KMS-11 (cell line): Measurements from ENCODE around the gene CD247.

Experiments
- H2AFZ ChIP-seq: fragments of 200-600 bp; sonication (generic); 2 replicates; pipeline ENCODE4 v1.6.1; 2016; ENCODE audit warnings: antibody characterized with exemption, mixed run types, low read depth
- H3K27ac ChIP-seq: fragments of 200-600 bp; sonication (generic); 2 replicates; pipeline ENCODE4 v1.6.1; 2016; ENCODE audit warnings: mild to moderate bottlenecking, mixed run types
- H3K27me3 ChIP-seq: fragments of 200-600 bp; sonication (generic); 2 replicates; pipeline ENCODE4 v1.6.1; 2017; ENCODE audit warnings: mild to moderate bottlenecking, low read depth, mixed run types, moderate library complexity; ENCODE audit not compliant: insufficient read depth
- H3K36me3 ChIP-seq: fragments of 200-600 bp; sonication (generic); 2 replicates; pipeline ENCODE4 v1.6.1; 2017; ENCODE audit warnings: mild to moderate bottlenecking, mixed run types; ENCODE audit not compliant: insufficient read depth
- H3K4me1 ChIP-seq: fragments of 200-600 bp; sonication (generic); 2 replicates; pipeline ENCODE4 v1.6.1; 2016; ENCODE audit warnings: mild to moderate bottlenecking, low read depth, mixed run types; ENCODE audit not compliant: poor library complexity, severe bottlenecking
- H3K4me2 ChIP-seq: fragments of 200-600 bp; sonication (generic); 2 replicates; pipeline ENCODE4 v1.7.0; 2016; ENCODE audit warnings: mild to moderate bottlenecking, mixed run types
- H3K4me3 ChIP-seq: fragments of 200-600 bp; sonication (generic); IDR thresholded peaks from 2 replicates; pipeline ENCODE4 v1.6.1; 2017; ENCODE audit warnings: low read depth, low read length, mixed read lengths; ENCODE audit not compliant: insufficient read depth
- H3K79me2 ChIP-seq: fragments of 200-600 bp; sonication (generic); 2 replicates; pipeline ENCODE4 v1.6.1; 2016; ENCODE audit warnings: low read depth, mixed run types; ENCODE audit not compliant: insufficient read depth
- H3K9ac ChIP-seq: fragments of 200-600 bp; sonication (generic); 2 replicates; pipeline ENCODE4 v1.6.1; 2016; ENCODE audit warnings: mild to moderate bottlenecking, mixed run types
- H4K20me1 ChIP-seq: fragments of 200-600 bp; sonication (generic); 2 replicates; pipeline ENCODE4 v1.6.1; 2016; ENCODE audit warnings: mild to moderate bottlenecking, mixed run types; ENCODE audit not compliant: insufficient read depth
- TF ChIP-seq, protein P1 (sequence below): fragments of 200-600 bp; sonication (generic); conservative IDR thresholded peaks from 2 replicates; pipeline ENCODE4 v1.6.1; 2017; ENCODE audit warnings: low read depth, mild to moderate bottlenecking, antibody characterized with exemption, low read length, moderate library complexity, mixed read lengths

The CD247 gene

DNA sequence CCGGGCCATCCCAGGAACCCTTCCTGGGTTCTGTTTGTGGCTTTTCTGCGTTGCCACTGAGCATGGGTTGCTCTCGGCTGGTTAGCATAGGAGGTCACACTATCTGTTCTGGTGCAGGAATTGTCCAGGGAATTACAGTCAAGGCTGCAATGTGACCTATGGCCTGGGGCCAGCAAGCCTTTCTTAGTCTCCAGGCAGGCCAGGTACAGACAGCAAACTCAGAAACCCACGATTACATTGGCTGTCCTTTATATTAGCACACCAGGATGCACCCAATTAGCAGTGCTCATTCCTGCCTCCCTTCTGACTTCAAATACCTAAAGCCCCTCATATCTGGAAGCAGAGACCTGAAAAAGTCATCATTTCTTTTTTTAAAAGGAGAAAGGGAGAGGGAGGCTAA lies 55.2 kb downstream of the CD247 start:
- TF ChIP-seq, protein P1, sequence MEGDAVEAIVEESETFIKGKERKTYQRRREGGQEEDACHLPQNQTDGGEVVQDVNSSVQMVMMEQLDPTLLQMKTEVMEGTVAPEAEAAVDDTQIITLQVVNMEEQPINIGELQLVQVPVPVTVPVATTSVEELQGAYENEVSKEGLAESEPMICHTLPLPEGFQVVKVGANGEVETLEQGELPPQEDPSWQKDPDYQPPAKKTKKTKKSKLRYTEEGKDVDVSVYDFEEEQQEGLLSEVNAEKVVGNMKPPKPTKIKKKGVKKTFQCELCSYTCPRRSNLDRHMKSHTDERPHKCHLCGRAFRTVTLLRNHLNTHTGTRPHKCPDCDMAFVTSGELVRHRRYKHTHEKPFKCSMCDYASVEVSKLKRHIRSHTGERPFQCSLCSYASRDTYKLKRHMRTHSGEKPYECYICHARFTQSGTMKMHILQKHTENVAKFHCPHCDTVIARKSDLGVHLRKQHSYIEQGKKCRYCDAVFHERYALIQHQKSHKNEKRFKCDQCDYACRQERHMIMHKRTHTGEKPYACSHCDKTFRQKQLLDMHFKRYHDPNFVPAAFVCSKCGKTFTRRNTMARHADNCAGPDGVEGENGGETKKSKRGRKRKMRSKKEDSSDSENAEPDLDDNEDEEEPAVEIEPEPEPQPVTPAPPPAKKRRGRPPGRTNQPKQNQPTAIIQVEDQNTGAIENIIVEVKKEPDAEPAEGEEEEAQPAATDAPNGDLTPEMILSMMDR: no peak
- Histone ChIP-seq H3K4me3 (no peak overlapping the region), H3K4me2 (no peak overlapping the region), H4K20me1 (no peaks in the 10 kb centered on the region), H3K4me1 (no peaks in the 10 kb centered on the region), H2AFZ (no peak overlapping the region), H3K79me2 (no peaks in the 10 kb centered on the region), H3K27ac (no peak overlapping the region), H3K36me3 (no peaks in the 10 kb centered on the region), H3K9ac (no peak overlapping the region), H3K27me3 (no peaks in the 10 kb centered on the region)

DNA sequence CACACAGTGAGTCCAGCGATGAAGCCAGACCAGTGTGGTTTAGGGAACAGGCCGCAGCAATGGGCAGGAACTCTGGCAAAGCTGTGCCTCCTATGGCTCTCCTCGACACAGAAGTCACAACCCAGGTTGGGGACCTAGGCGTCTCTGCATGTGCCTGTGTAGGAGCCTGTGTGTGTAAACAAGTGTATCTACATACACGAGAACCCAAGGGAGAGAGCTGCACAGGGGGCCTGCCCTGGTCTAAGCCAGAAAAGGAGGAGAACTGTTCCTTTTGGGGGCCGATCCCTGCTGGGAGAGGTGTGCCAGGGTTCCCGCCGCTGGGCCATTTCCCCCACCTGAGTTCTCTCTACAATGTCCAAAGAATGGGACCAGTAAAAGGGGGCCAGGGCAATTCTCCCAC lies 56.0 kb downstream of the CD247 start:
- Histone ChIP-seq H3K27me3 (no peaks in the 10 kb centered on the region), H3K27ac (no peak overlapping the region), H4K20me1 (no peaks in the 10 kb centered on the region), H3K4me3 (no peak overlapping the region), H3K4me2 (no peak overlapping the region), H2AFZ (no peak overlapping the region), H3K36me3 (no peaks in the 10 kb centered on the region), H3K4me1 (no peaks in the 10 kb centered on the region), H3K79me2 (no peaks in the 10 kb centered on the region), H3K9ac (no peak overlapping the region)
- TF ChIP-seq, protein P1: no peak

DNA sequence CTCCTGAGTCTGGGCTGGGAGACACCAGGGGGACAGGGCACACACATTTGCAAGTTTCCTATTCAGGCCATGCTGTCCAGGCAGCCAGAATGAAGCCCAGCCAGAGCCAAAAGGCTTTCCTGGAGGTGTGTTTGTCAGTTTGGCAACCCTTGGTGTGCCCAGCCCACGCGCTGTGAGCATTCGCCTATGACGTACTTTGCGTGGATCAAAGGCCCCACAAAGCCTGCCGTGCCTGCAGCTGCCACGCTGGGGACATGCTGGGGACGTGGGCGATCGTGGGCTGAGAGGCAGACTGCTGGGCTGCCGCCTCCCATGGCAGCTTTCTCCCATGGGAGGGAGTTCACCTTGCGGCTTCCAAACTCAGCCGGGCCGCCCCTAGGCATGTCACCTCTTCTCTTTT lies 57.5 kb downstream of the CD247 start:
- no peak overlapping the region for H2AFZ ChIP-seq
- H3K36me3 ChIP-seq: no peaks in the 10 kb centered on the region
- no peak overlapping the region for H3K4me2 ChIP-seq
- H4K20me1 ChIP-seq: no peaks in the 10 kb centered on the region
- H3K27me3 ChIP-seq: no peaks in the 10 kb centered on the region
- no peak overlapping the region for H3K27ac ChIP-seq
- H3K9ac ChIP-seq: no peak overlapping the region
- H3K79me2 ChIP-seq: no peaks in the 10 kb centered on the region
- peaks cover 10% of the 10 kb centered on the region for H3K4me1 ChIP-seq
- TF ChIP-seq, protein P1: no peak
- no peak overlapping the region for H3K4me3 ChIP-seq

DNA sequence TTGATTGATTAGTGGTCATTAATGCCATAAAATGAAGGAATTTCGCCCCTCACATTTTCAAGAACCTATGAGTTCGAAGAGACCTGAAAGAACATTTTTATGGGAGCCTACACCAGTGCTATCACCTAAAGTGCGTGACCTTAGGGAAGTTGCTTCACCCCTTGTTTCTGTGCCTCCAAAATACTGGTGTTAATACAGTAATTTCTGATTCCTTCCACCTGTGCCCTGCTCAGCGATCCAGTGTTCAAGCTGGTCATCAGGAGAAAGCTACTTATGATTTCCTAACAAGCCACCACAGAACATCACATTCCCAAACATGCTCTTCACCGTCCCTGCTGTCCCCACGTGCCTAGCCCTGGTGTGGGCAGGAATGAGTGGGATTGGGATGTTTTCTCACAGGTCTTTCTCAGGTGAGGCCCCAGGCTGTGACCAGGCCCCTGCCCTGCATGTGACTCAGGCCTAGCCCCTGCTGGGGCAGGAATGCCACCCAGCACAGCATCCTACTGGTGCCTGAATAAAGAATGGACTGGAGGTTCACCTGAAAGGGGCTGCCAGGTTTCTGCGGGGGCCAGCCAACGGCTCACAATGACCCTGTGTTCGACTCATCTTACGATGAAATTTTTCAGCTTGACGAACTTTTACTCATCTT lies 60.3 kb downstream of the CD247 start:
- Histone ChIP-seq H3K27me3 (no peaks in the 10 kb centered on the region), H4K20me1 (no peaks in the 10 kb centered on the region), H3K9ac (no peak overlapping the region), H3K4me3 (no peak overlapping the region), H3K4me1 (peaks cover 23% of the 10 kb centered on the region), H2AFZ (no peak overlapping the region), H3K27ac (no peak overlapping the region), H3K36me3 (no peaks in the 10 kb centered on the region), H3K4me2 (no peak overlapping the region), H3K79me2 (no peaks in the 10 kb centered on the region)
- TF ChIP-seq, protein P1: no peak
